HCT116 (cell line): ENCODE data around the gene TRHDE. TPM values are rescaled to one million over a fixed set of nuclear protein-coding genes. Genes with fewer than 3 reads are reported as not detected.

Source experiments
- ATAC-seq: fragments of 200-7000 bp; cut with Tn5 transposase; 2 replicates; pipeline ENCODE4 v1.9.1; 2020; ENCODE audit warnings: mild to moderate bottlenecking, moderate library complexity
- BruUV-seq: library from RNA; stranded (reverse); fragments of 400-500 nt; replicated peaks from 2 replicates; lab custom pipeline; 2021; lab: Mats Ljungman, UMichigan
- CTCF ChIA-PET: fragments of 300-600 bp; sonication (Branson Sonifier 250); formaldehyde crosslinking; loops from one replicate; lab custom pipeline; 2021; ENCODE audit warnings: antibody characterized with exemption; lab: Charles Lee
- POLR2A ChIA-PET: fragments of 300-600, 350-600 bp; sonication (Branson Sonifier 250); formaldehyde crosslinking; loops from one replicate; lab custom pipeline; 2021; ENCODE audit warnings: antibody characterized with exemption; lab: Charles Lee
- RAD21 ChIA-PET, 2 experiments: fragments of 300-600 bp; sonication (Branson Sonifier 250); formaldehyde crosslinking; loops; one replicate each; lab custom pipeline; 2023; ENCODE audit warnings: low total read pairs in 2 of 2; ENCODE audit not compliant: uncharacterized antibody in 2 of 2, unreplicated experiment in 2 of 2, low non-redundant PET in 1 of 2; lab: Charles Lee
- DNase-seq: peaks from one replicate; pipeline ENCODE4 v3.0.0-alpha.2; 2010; ENCODE audit warnings: low read depth, low spot score
- H2AFZ ChIP-seq: fragments of 200-600 bp; shearing (Covaris generic), sonication (generic); 2 replicates; pipeline ENCODE4 v1.6.1; 2017; ENCODE audit warnings: low read depth, mixed run types, mixed read lengths, antibody characterized with exemption, low read length; ENCODE audit not compliant: poor library complexity, severe bottlenecking
- H3K27ac ChIP-seq: 2 replicates; pipeline ENCODE4 v1.5.1; 2012; ENCODE audit warnings: low read depth, low read length
- H3K27me3 ChIP-seq: fragments of 200-600 bp; sonication (generic); 2 replicates; pipeline ENCODE4 v1.6.1; 2016; ENCODE audit warnings: mixed run types, low read length, mixed read lengths; ENCODE audit not compliant: insufficient read depth
- H3K36me3 ChIP-seq, 2 experiments: fragments of 200-500 bp in 1 of 2; fragments of 200-600 bp in 1 of 2; sonication (Bioruptor generic) in 1 of 2; sonication (generic) in 1 of 2; 2 replicates each; pipeline versions ENCODE4 v1.5.1 to v1.6.1; 2014 to 2016; ENCODE audit warnings: low read length in 2 of 2, inconsistent platforms in 1 of 2, mixed read lengths in 1 of 2, mixed run types in 1 of 2; ENCODE audit not compliant: insufficient read depth in 2 of 2, control insufficient read depth in 1 of 2
- H3K4me1 ChIP-seq, 2 experiments: fragments of 200-600 bp in 1 of 2; sonication (generic) in 1 of 2; 2 replicates each; pipeline versions ENCODE4 v1.5.1 to v1.6.1; 2012 to 2017; ENCODE audit warnings: low read length in 2 of 2, inconsistent platforms in 1 of 2, mild to moderate bottlenecking in 1 of 2, mixed read lengths in 1 of 2, mixed run types in 1 of 2, moderate library complexity in 1 of 2; ENCODE audit not compliant: insufficient read depth in 2 of 2, control insufficient read depth in 1 of 2
- H3K4me2 ChIP-seq: fragments of 200-600 bp; sonication (generic); 2 replicates; pipeline ENCODE4 v1.6.1; 2017; ENCODE audit warnings: mixed run types, low read length, mixed read lengths
- H3K4me3 ChIP-seq, 2 experiments: fragments of 200-600 bp in 1 of 2; sonication (generic) in 1 of 2; replicated peaks in 1 of 2; 2 replicates each; pipeline ENCODE4 v1.5.1; 2011 to 2016; ENCODE audit warnings: low read length in 2 of 2, control low read depth in 1 of 2, low read depth in 1 of 2, mild to moderate bottlenecking in 1 of 2, mixed read lengths in 1 of 2, mixed run types in 1 of 2
- H3K79me2 ChIP-seq: fragments of 200-600 bp; sonication (generic); 2 replicates; pipeline ENCODE4 v1.6.1; 2017; ENCODE audit warnings: mild to moderate bottlenecking, mixed run types, low read length, moderate library complexity, mixed read lengths; ENCODE audit not compliant: insufficient read depth
- H3K9ac ChIP-seq: fragments of 200-600 bp; sonication (generic); 2 replicates; pipeline ENCODE4 v1.6.1; 2016; ENCODE audit warnings: low read length, mixed read lengths
- H3K9me2 ChIP-seq: fragments of 200-600 bp; sonication (generic), shearing (Covaris generic); 2 replicates; pipeline ENCODE4 v1.6.1; 2017; ENCODE audit warnings: mixed run types, mild to moderate bottlenecking, moderate library complexity; ENCODE audit not compliant: insufficient read depth
- H3K9me3 ChIP-seq, 2 experiments: fragments of 200-500 bp in 1 of 2; fragments of 200-600 bp in 1 of 2; sonication (Bioruptor generic) in 1 of 2; sonication (generic) in 1 of 2; 2 replicates each; pipeline ENCODE4 v1.6.1; 2014 to 2017; ENCODE audit warnings: low read length in 2 of 2, mixed read lengths in 2 of 2, inconsistent platforms in 1 of 2, low read depth in 1 of 2, mild to moderate bottlenecking in 1 of 2, mixed run types in 1 of 2, moderate library complexity in 1 of 2; ENCODE audit not compliant: control insufficient read depth in 1 of 2, insufficient read depth in 1 of 2
- H4K20me1 ChIP-seq: fragments of 200-600 bp; sonication (generic), shearing (Covaris generic); 2 replicates; pipeline ENCODE4 v1.6.1; 2017; ENCODE audit warnings: mixed run types, mild to moderate bottlenecking, moderate library complexity; ENCODE audit not compliant: insufficient read depth
- ATF3 ChIP-seq: IDR thresholded peaks from 2 replicates; pipeline ENCODE4 v1.6.1; 2012
- EGR1 ChIP-seq: IDR thresholded peaks from 2 replicates; pipeline ENCODE4 v1.6.1; 2012; ENCODE audit warnings: low read depth
- ELF1 ChIP-seq: IDR thresholded peaks from 2 replicates; pipeline ENCODE4 v1.6.1; 2012; ENCODE audit warnings: low read depth, borderline replicate concordance
- EZH2 ChIP-seq: fragments of 200-600 bp; sonication (generic); IDR thresholded peaks from 2 replicates; pipeline ENCODE4 v1.6.1; 2017; ENCODE audit warnings: antibody characterized with exemption, mixed run types
- EZH2phosphoT487 ChIP-seq: fragments of 200-600 bp; IDR thresholded peaks from 2 replicates; pipeline ENCODE4 v1.6.1; 2018; ENCODE audit warnings: antibody characterized with exemption, borderline replicate concordance
- JUND ChIP-seq: IDR thresholded peaks from 2 replicates; pipeline ENCODE4 v1.6.1; 2012
- POLR2A ChIP-seq: IDR thresholded peaks from 2 replicates; pipeline ENCODE4 v1.7.0; 2011; ENCODE audit warnings: borderline replicate concordance; ENCODE audit not compliant: insufficient read depth, insufficient read length; ENCODE audit errors: extremely low read depth
- POLR2AphosphoS5 ChIP-seq: IDR thresholded peaks from 2 replicates; pipeline ENCODE4 v1.6.1; 2011; ENCODE audit warnings: mild to moderate bottlenecking, low read depth, low read length, moderate library complexity
- RAD21 ChIP-seq: IDR thresholded peaks from 2 replicates; pipeline ENCODE4 v1.6.1; 2012; ENCODE audit warnings: low read depth, mild to moderate bottlenecking
- SIN3A ChIP-seq: IDR thresholded peaks from 2 replicates; pipeline ENCODE4 v1.6.1; 2012; ENCODE audit warnings: low read depth
- SP1 ChIP-seq: IDR thresholded peaks from 2 replicates; pipeline ENCODE4 v1.6.1; 2012; ENCODE audit warnings: low read depth
- SRF ChIP-seq: IDR thresholded peaks from 2 replicates; pipeline ENCODE4 v1.6.1; 2012; ENCODE audit warnings: low read depth
- TCF7L2 ChIP-seq: IDR thresholded peaks from 2 replicates; pipeline ENCODE4 v1.7.0; 2011; ENCODE audit warnings: borderline replicate concordance, inconsistent platforms; ENCODE audit not compliant: insufficient read depth, insufficient read length; ENCODE audit errors: extremely low read depth
- YY1 ChIP-seq: IDR thresholded peaks from 2 replicates; pipeline ENCODE4 v1.6.1; 2011; ENCODE audit warnings: low read length, low read depth, moderate library complexity, mild to moderate bottlenecking; ENCODE audit not compliant: insufficient replicate concordance; ENCODE audit errors: extremely low read depth
- ZBTB33 ChIP-seq: IDR thresholded peaks from 2 replicates; pipeline ENCODE4 v1.6.1; 2011; ENCODE audit warnings: mild to moderate bottlenecking, low read length, moderate library complexity; ENCODE audit not compliant: insufficient replicate concordance; ENCODE audit errors: extremely low read depth
- ZFX ChIP-seq: fragments of 450-650 bp; IDR thresholded peaks from 2 replicates; pipeline ENCODE4 v1.6.1; 2017
- ZNF274 ChIP-seq: fragments of 200-500 bp; sonication (Bioruptor generic); IDR thresholded peaks from 2 replicates; pipeline ENCODE4 v1.6.1; 2014; ENCODE audit warnings: mild to moderate bottlenecking, low read depth, low read length, inconsistent platforms
- intact Hi-C: fragments of 100-400 bp; cut with micrococcal nuclease; formaldehyde crosslinking; loops from 2 replicates; pipeline ENCODE4 v1.10.0; 2022
- total RNA-seq: library from RNA; stranded (reverse); gene quantifications from one replicate; pipeline ENCODE4 v1.2.1, GENCODE V29; 2021; ENCODE audit not compliant: unreplicated experiment
- TF ChIP-seq, protein P1 (sequence below), 3 experiments: fragments of 200-600 bp in 1 of 3; sonication (generic) in 1 of 3; IDR thresholded peaks in 2 of 3; conservative IDR thresholded peaks in 1 of 3; 2 replicates each; pipeline ENCODE4 v1.5.1; 2012 to 2017; ENCODE audit warnings: low read depth in 2 of 3, low read length in 2 of 3, antibody characterized with exemption in 1 of 3, borderline replicate concordance in 1 of 3, control low read depth in 1 of 3, mild to moderate bottlenecking in 1 of 3, mixed read lengths in 1 of 3, mixed run types in 1 of 3, moderate library complexity in 1 of 3; ENCODE audit not compliant: insufficient read depth in 1 of 3
- TF ChIP-seq, protein P2 (sequence below): IDR thresholded peaks from 2 replicates; pipeline ENCODE4 v1.6.1; 2012; ENCODE audit warnings: low read depth
- TF ChIP-seq, protein P3 (sequence below): IDR thresholded peaks from 2 replicates; pipeline ENCODE4 v1.6.1; 2012

The TRHDE gene
- total RNA-seq, 1 experiment from 2014 or later = 2.9 TPM

DNA sequence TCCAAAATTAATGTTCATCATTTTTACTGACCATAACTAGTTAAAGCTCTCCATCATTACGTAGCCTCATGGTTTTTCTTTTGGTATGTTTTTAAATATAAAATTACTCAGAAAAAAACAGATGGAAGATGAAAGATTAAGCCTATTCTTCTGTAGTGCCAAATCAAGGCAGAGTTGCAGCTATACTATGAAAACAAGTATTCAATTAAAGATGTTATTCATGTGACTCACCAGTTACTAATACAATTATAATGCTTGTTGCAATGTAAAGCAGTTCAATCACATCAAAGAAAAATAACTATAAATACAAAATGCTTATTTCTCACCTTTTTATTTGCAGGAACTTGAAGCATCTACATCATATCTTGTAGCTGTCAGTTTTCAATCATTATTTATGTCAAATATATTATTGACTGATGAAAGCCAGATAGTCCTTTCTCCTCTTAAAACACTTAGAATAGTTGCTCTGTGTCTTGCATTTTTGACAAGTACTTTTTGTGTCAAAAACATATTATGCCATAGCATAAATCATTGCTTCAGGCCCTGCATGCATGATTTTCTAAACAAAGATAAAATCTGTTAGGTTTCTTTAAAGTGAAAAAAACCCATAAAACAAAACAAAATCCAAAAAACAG, 36.0 kb upstream of the TRHDE start:
- DNase-seq (no peak), ATAC-seq (no peak)
- no peak overlapping the region for H3K4me2 ChIP-seq
- no peaks in the 10 kb centered on the region for H3K36me3 ChIP-seq
- no peaks in the 10 kb centered on the region for H3K27me3 ChIP-seq
- TF ChIP-seq, protein P1, sequence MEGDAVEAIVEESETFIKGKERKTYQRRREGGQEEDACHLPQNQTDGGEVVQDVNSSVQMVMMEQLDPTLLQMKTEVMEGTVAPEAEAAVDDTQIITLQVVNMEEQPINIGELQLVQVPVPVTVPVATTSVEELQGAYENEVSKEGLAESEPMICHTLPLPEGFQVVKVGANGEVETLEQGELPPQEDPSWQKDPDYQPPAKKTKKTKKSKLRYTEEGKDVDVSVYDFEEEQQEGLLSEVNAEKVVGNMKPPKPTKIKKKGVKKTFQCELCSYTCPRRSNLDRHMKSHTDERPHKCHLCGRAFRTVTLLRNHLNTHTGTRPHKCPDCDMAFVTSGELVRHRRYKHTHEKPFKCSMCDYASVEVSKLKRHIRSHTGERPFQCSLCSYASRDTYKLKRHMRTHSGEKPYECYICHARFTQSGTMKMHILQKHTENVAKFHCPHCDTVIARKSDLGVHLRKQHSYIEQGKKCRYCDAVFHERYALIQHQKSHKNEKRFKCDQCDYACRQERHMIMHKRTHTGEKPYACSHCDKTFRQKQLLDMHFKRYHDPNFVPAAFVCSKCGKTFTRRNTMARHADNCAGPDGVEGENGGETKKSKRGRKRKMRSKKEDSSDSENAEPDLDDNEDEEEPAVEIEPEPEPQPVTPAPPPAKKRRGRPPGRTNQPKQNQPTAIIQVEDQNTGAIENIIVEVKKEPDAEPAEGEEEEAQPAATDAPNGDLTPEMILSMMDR (IDR thresholded peaks at IDR 0.05 in 2 of 3, conservative IDR thresholded peaks at IDR 0.05 in 1 of 3; ENCODE audit: borderline replicate concordance in 1 of 3, insufficient read depth in 1 of 3, low read depth in 2 of 3, low read length in 2 of 3) = no peak
- no peak for TF ChIP-seq SRF
- no peak for TF ChIP-seq YY1
- no peak for TF ChIP-seq TCF7L2
- no peak for TF ChIP-seq JUND
- TF ChIP-seq ZFX = no peak
- no peak for TF ChIP-seq POLR2A
- no peak for TF ChIP-seq POLR2AphosphoS5
- TF ChIP-seq, protein P2, sequence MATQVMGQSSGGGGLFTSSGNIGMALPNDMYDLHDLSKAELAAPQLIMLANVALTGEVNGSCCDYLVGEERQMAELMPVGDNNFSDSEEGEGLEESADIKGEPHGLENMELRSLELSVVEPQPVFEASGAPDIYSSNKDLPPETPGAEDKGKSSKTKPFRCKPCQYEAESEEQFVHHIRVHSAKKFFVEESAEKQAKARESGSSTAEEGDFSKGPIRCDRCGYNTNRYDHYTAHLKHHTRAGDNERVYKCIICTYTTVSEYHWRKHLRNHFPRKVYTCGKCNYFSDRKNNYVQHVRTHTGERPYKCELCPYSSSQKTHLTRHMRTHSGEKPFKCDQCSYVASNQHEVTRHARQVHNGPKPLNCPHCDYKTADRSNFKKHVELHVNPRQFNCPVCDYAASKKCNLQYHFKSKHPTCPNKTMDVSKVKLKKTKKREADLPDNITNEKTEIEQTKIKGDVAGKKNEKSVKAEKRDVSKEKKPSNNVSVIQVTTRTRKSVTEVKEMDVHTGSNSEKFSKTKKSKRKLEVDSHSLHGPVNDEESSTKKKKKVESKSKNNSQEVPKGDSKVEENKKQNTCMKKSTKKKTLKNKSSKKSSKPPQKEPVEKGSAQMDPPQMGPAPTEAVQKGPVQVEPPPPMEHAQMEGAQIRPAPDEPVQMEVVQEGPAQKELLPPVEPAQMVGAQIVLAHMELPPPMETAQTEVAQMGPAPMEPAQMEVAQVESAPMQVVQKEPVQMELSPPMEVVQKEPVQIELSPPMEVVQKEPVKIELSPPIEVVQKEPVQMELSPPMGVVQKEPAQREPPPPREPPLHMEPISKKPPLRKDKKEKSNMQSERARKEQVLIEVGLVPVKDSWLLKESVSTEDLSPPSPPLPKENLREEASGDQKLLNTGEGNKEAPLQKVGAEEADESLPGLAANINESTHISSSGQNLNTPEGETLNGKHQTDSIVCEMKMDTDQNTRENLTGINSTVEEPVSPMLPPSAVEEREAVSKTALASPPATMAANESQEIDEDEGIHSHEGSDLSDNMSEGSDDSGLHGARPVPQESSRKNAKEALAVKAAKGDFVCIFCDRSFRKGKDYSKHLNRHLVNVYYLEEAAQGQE = no peak
- no peak for TF ChIP-seq EZH2phosphoT487
- no peak for TF ChIP-seq ELF1
- no peak for TF ChIP-seq EGR1
- TF ChIP-seq SP1 = no peak
- TF ChIP-seq, protein P3, sequence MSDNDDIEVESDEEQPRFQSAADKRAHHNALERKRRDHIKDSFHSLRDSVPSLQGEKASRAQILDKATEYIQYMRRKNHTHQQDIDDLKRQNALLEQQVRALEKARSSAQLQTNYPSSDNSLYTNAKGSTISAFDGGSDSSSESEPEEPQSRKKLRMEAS = no peak
- TF ChIP-seq SIN3A = no peak
- no peak for TF ChIP-seq ATF3
- TF ChIP-seq RAD21 = no peak
- no peak for TF ChIP-seq ZBTB33
- TF ChIP-seq ZNF274 = no peak
- TF ChIP-seq EZH2 = no peak
- H4K20me1 ChIP-seq = no peaks in the 10 kb centered on the region
- CTCF ChIA-PET = interaction anchor here (1.4 kb wide), 1 partner anchor 30 kb away, joined by 4 read pairs; no protein-coding TSS in a partner anchor
- H3K9me3 ChIP-seq = no peaks in the 10 kb centered on the region
- no peak overlapping the region for H3K9ac ChIP-seq
- RAD21 ChIA-PET = no interaction called here
- POLR2A ChIA-PET = no interaction called here
- intact Hi-C loops = no loop called here
- BruUV-seq = no TSS peak
- H3K27ac ChIP-seq = no peak overlapping the region
- H3K4me3 ChIP-seq = no peak overlapping the region
- H2AFZ ChIP-seq = no peak overlapping the region
- no peaks in the 10 kb centered on the region for H3K9me2 ChIP-seq
- no peaks in the 10 kb centered on the region for H3K79me2 ChIP-seq
- H3K4me1 ChIP-seq = no peaks in the 10 kb centered on the region
